A549 (cell line): ENCODE results near the gene AK3. TPM values are rescaled to one million over a fixed set of nuclear protein-coding genes. Genes with fewer than 3 reads are reported as not detected.
A peak's percentile ranks its signal among the peaks of the same experiment; 100 is the strongest.
"Not testable (repeated sequence)": the region's sequence is repeated elsewhere in the genome, so short reads cannot be mapped to it uniquely, and the experiment has no call there.

Source experiments
- ATAC-seq, 2 experiments: fragments of 200-7000 bp in 1 of 2; fragments of >200 bp in 1 of 2; cut with Nextera tagmentation in 1 of 2; cut with Tn5 transposase in 1 of 2; 3 replicates each; pipeline versions ENCODE4 v1.8.0 to v1.9.1; 2018 to 2020; ENCODE audit warnings: mild to moderate bottlenecking in 1 of 2, moderate library complexity in 1 of 2
- CTCF ChIA-PET: fragments of 300-600 bp; sonication (Branson Sonifier 250); formaldehyde crosslinking; extraction: SDS; loops from one replicate; lab custom pipeline; 2021; ENCODE audit warnings: antibody characterized with exemption, inconsistent platforms; lab: Yijun Ruan, JAX
- POLR2A ChIA-PET: fragments of 350-600 bp; formaldehyde crosslinking; extraction: SDS; loops from one replicate; lab custom pipeline; 2021; ENCODE audit warnings: antibody characterized with exemption, inconsistent platforms; lab: Yijun Ruan, JAX
- DNase-seq, 2 experiments: peaks; one replicate each; pipeline versions ENCODE4 v3.0.0 to v3.0.0-alpha.2; 2011 to 2016; ENCODE audit warnings: low read depth in 1 of 2, low spot score in 1 of 2
- FAIRE-seq: peaks from 2 replicates; lab custom pipeline; 2011; peaks lifted over from hg19 to GRCh38; lab: Jason Lieb, UNC
- H3K27ac ChIP-seq, 2 experiments: fragments of >200 bp; sonication (Bioruptor Twin); formaldehyde crosslinking; 3 replicates each; pipeline ENCODE4 v1.5.1; 2016 to 2017
- H3K4me1 ChIP-seq: fragments of >200 bp; sonication (Bioruptor Twin); formaldehyde crosslinking; 3 replicates; pipeline ENCODE4 v1.6.1; 2016
- H3K4me2 ChIP-seq: fragments of >200 bp; sonication (Bioruptor Twin); formaldehyde crosslinking; 3 replicates; pipeline ENCODE4 v1.6.1; 2016
- H3K4me3 ChIP-seq: fragments of >200 bp; sonication (Bioruptor Twin); formaldehyde crosslinking; 3 replicates; pipeline ENCODE4 v1.5.1; 2016
- H3K9me3 ChIP-seq: fragments of >200 bp; sonication (Bioruptor Twin); formaldehyde crosslinking; 3 replicates; pipeline ENCODE4 v1.6.1; 2016
- CHD2 ChIP-seq: fragments of 150-350 bp; IDR thresholded peaks from 2 replicates; pipeline ENCODE4 v1.6.1; 2014; ENCODE audit warnings: low read length; ENCODE audit not compliant: partially characterized antibody
- HOXB13 ChIP-seq: fragments of 250-450 bp; sonication (Bioruptor Pico); IDR thresholded peaks from 2 replicates; pipeline ENCODE4 v1.5.0; 2020; ENCODE audit warnings: low read depth, mild to moderate bottlenecking, moderate library complexity
- POLR2A ChIP-seq: IDR thresholded peaks from 2 replicates; pipeline ENCODE4 v1.6.1; 2012; ENCODE audit warnings: mild to moderate bottlenecking, low read length
- RAD21 ChIP-seq, 2 experiments: fragments of >200 bp in 1 of 2; sonication (Bioruptor Twin) in 1 of 2; formaldehyde crosslinking in 1 of 2; IDR thresholded peaks in 1 of 2; conservative IDR thresholded peaks in 1 of 2; 2 replicates in 1 of 2; 3 replicates in 1 of 2; pipeline ENCODE4 v1.6.1; 2012 to 2018; ENCODE audit warnings: inconsistent platforms in 1 of 2
- SMC3 ChIP-seq: fragments of >200 bp; sonication (Bioruptor Twin); formaldehyde crosslinking; IDR thresholded peaks from 3 replicates; pipeline ENCODE4 v1.6.1; 2018; ENCODE audit warnings: inconsistent platforms
- TP53 ChIP-seq: fragments of 250-450 bp; sonication (Bioruptor Pico); IDR thresholded peaks from 2 replicates; pipeline ENCODE4 v1.5.0; 2021; ENCODE audit warnings: mild to moderate bottlenecking, moderate library complexity
- ZC3H11A ChIP-seq: fragments of 450-650 bp; IDR thresholded peaks from 2 replicates; pipeline ENCODE4 v1.6.1; 2014; ENCODE audit warnings: antibody characterized with exemption, mild to moderate bottlenecking
- WGBS: methylation state at CpG from one replicate; pipeline ENCODE4 v1.1.6; 2017; ENCODE audit errors: missing lambda C conversion rate; 5-methylcytosine and 5-hydroxymethylcytosine counted together
- polyA plus RNA-seq, 4 experiments: library from polyadenylated mRNA; depleted of rRNA in 3 of 4; stranded (reverse); fragments of >200 nt; fragmentation: RNase III in 1 of 4; extraction: RNeasy Plus Mini Kit Qiagen cat#74134 plus additional on column Dnase treatment in 1 of 4; gene quantifications; 2 replicates in 3 of 4; 3 replicates in 1 of 4; pipeline ENCODE4 v1.2.3, GENCODE V29; 2011 to 2017
- TF ChIP-seq, protein P1 (sequence below): fragments of >200 bp; sonication (Bioruptor Twin); formaldehyde crosslinking; IDR thresholded peaks from 3 replicates; pipeline ENCODE4 v1.5.1; 2016
- TF ChIP-seq, protein P2 (sequence below): fragments of >200 bp; sonication (Bioruptor Twin); formaldehyde crosslinking; IDR thresholded peaks from 3 replicates; pipeline ENCODE4 v1.6.1; 2016
- TF ChIP-seq, protein P3 (sequence below): IDR thresholded peaks from 2 replicates; pipeline ENCODE4 v1.6.1; 2012; ENCODE audit warnings: low read depth, borderline replicate concordance

The AK3 gene
- polyA plus RNA-seq, 2 of the 4 experiments (the other 2 are of a cell fraction): 51.0 to 83.0 TPM

GRCh38 chr9:4756420-4756819, 15.4 kb upstream of the AK3 start:
- FAIRE-seq (no peak), DNase-seq (no peak), ATAC-seq (no peak)
- CTCF ChIA-PET: interaction anchor here (0.7 to 3.5 kb wide), 7 partner anchors 10 to 238 kb away, joined by 3 to 25 read pairs (median 4); partner anchors contain the start of gene JAK2
- Histone ChIP-seq H3K4me3 (no peak overlapping the region), H3K4me2 (no peak overlapping the region), H3K27ac (no peak overlapping the region), H3K4me1 (0 out of 3 replicates have a peak, but pooled peaks cover 4% of the 10 kb centered on the region), H3K9me3 (no peaks in the 10 kb centered on the region)
- POLR2A ChIA-PET: no interaction called here
- TF ChIP-seq, protein P1, sequence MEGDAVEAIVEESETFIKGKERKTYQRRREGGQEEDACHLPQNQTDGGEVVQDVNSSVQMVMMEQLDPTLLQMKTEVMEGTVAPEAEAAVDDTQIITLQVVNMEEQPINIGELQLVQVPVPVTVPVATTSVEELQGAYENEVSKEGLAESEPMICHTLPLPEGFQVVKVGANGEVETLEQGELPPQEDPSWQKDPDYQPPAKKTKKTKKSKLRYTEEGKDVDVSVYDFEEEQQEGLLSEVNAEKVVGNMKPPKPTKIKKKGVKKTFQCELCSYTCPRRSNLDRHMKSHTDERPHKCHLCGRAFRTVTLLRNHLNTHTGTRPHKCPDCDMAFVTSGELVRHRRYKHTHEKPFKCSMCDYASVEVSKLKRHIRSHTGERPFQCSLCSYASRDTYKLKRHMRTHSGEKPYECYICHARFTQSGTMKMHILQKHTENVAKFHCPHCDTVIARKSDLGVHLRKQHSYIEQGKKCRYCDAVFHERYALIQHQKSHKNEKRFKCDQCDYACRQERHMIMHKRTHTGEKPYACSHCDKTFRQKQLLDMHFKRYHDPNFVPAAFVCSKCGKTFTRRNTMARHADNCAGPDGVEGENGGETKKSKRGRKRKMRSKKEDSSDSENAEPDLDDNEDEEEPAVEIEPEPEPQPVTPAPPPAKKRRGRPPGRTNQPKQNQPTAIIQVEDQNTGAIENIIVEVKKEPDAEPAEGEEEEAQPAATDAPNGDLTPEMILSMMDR: no peak
- TF ChIP-seq, protein P2, sequence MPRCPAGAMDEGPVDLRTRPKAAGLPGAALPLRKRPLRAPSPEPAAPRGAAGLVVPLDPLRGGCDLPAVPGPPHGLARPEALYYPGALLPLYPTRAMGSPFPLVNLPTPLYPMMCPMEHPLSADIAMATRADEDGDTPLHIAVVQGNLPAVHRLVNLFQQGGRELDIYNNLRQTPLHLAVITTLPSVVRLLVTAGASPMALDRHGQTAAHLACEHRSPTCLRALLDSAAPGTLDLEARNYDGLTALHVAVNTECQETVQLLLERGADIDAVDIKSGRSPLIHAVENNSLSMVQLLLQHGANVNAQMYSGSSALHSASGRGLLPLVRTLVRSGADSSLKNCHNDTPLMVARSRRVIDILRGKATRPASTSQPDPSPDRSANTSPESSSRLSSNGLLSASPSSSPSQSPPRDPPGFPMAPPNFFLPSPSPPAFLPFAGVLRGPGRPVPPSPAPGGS: no peak
- TF ChIP-seq CHD2: no peak
- no peak for TF ChIP-seq POLR2A
- WGBS: 67% methylated on average over 4 of the region's 4 CpGs

DNA sequence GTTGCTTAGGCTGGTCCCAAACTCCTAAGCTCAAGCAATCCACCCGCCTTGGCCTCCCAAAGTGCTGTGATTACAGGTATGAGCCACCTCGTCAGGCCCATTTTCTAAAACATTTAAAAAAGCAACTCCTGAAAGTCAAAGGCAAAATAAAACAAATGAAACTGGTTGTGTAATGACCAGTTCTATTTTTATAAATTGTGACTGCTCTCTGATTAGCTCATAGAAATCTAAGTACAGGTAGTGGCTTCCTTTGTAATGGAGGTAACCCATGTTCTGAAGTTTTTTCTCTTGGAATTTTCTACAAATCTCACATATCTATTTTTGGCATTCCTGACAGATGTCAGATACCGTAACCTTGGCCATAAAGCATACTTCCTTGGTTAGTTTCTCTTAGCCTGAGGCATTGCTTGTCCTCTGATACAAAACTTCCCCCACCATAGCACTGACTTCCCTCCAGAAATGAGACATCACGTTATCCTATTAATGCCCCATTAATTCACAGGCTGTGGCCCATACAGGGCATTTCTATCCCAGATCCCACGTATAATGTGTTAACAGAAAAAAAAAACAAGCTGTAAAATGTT, 14.1 kb upstream of the AK3 start:
- Histone ChIP-seq H3K4me2 (no peak overlapping the region), H3K4me1 (0 out of 3 replicates have a peak, but pooled peaks cover 4% of the 10 kb centered on the region), H3K27ac (no peak overlapping the region), H3K4me3 (no peak overlapping the region), H3K9me3 (no peaks in the 10 kb centered on the region)
- ChIA-PET CTCF (interaction anchor here (1.1 to 3.5 kb wide), 3 partner anchors 11 to 268 kb away, joined by 3 to 25 read pairs (median 5); partner anchors contain the start of gene JAK2), POLR2A (no interaction called here)
- no peak for DNase-seq
- WGBS: 62% methylated on average over 5 of the region's 5 CpGs
- ATAC-seq: no peak
- no peak for FAIRE-seq
- TF ChIP-seq POLR2A (no peak), ZC3H11A (no peak)

DNA sequence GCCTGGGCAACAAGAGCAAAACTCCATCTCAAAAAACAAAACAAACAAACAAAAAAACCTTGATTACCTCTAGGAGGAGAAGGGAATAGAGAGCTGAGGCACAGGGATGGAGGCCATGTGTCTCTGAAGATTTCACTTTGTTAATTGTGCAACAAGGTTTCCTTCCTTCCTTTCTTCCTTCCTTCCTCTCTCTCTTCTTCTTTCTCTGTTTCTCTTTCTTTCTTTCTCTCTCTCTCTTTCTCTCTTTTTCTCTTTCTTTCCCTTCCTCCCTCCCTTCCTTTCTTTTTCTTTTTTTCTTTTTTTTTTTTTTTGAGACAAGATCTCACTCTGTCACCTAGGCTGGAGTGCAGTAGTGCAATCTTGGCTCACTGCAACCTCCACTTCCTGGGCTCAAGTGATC, 13.5 kb upstream of the AK3 start:
- H3K4me2 ChIP-seq, H3K9me3 ChIP-seq, H3K4me1 ChIP-seq, POLR2A ChIA-PET, FAIRE-seq, H3K4me3 ChIP-seq, ATAC-seq, DNase-seq, H3K27ac ChIP-seq: not testable (repeated sequence)
- CTCF ChIA-PET: interaction anchor here (1.1 to 3.5 kb wide), 4 partner anchors 8 to 268 kb away, joined by 3 to 25 read pairs (median 12); partner anchors contain the start of gene JAK2

GRCh38 chr9:4750023-4750673, 9.1 kb upstream of the AK3 start:
- Histone ChIP-seq H3K4me2 (no peak overlapping the region), H3K9me3 (no peaks in the 10 kb centered on the region), H3K4me3 (no peak overlapping the region), H3K27ac (no peak overlapping the region), H3K4me1 (no peaks in the 10 kb centered on the region)
- DNase-seq (peak in 1 of 2 experiments; percentile 46), FAIRE-seq (no peak), ATAC-seq (peak; percentile 68 to 83; a peak in 4 of 6 replicates)
- ChIA-PET POLR2A (interaction anchor here (1.2 kb wide), 1 partner anchor 10 kb away, joined by 4 read pairs; the partner anchor contains the start of gene AK3), CTCF (interaction anchor here (0.6 to 4.1 kb wide), 11 partner anchors 9 to 850 kb away, joined by 3 to 25 read pairs (median 3); partner anchors contain the start of gene AK3)
- TF ChIP-seq SMC3 (peak; percentile 59), TP53 (CRISPR knock-in tag) (no peak), HOXB13 (CRISPR knock-in tag) (no peak), RAD21 (conservative IDR thresholded peaks at IDR 0.05 in 1 of 2, IDR thresholded peaks at IDR 0.05 in 1 of 2) (peak; percentile 54 to 58)
- TF ChIP-seq, protein P3, sequence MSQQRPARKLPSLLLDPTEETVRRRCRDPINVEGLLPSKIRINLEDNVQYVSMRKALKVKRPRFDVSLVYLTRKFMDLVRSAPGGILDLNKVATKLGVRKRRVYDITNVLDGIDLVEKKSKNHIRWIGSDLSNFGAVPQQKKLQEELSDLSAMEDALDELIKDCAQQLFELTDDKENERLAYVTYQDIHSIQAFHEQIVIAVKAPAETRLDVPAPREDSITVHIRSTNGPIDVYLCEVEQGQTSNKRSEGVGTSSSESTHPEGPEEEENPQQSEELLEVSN: no peak
- TF ChIP-seq, protein P1: peak; percentile 68
- WGBS: 24% methylated on average over 8 of the region's 8 CpGs
